SK-N-SH treated with all-trans-retinoic acid at 6 μM for 48 hours (cell line): ENCODE measurements around the gene EVI5.

ENCODE experiments used
- BACH2 ChIP-seq: fragments of 250-450 bp; sonication (Bioruptor Pico); IDR thresholded peaks from 2 replicates; pipeline ENCODE4 v1.9.0; 2021; ENCODE audit warnings: mild to moderate bottlenecking, borderline replicate concordance
- RARB ChIP-seq: fragments of 250-450 bp; sonication (Bioruptor Pico); IDR thresholded peaks from 2 replicates; pipeline ENCODE4 v1.8.0; 2021; ENCODE audit warnings: mild to moderate bottlenecking, moderate library complexity
- SNAI2 ChIP-seq: fragments of 250-450 bp; sonication (Bioruptor Pico); IDR thresholded peaks from 2 replicates; pipeline ENCODE4 v1.5.0; 2020; ENCODE audit warnings: mild to moderate bottlenecking, moderate library complexity
- TF ChIP-seq, protein P1 (sequence below): fragments of 250-450 bp; sonication (Bioruptor Pico); IDR thresholded peaks from 2 replicates; pipeline ENCODE4 v1.8.0; 2021; ENCODE audit warnings: low read depth, mild to moderate bottlenecking, moderate library complexity, borderline replicate concordance

DNA sequence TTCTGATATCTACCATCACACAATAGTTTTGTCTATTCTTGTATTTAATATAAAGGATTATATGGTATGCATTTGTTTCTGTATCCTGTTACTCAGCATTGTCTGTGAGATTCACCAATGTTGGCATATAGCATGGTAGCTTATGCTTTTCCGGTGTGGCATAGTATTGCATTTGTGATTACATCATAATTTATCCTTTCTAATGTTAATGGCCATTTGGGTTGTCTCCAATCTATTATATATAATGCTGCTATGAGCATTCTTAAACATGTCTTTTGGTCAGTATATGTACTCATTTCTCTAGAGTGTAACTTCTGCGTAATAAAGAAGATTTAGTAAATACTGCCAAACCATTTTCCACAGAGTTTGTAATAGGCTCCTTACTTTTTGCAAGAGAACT, 257.2 kb downstream of the EVI5 start:
- TF ChIP-seq BACH2 (no peak), RARB (no peak), SNAI2 (no peak)
- TF ChIP-seq, protein P1, sequence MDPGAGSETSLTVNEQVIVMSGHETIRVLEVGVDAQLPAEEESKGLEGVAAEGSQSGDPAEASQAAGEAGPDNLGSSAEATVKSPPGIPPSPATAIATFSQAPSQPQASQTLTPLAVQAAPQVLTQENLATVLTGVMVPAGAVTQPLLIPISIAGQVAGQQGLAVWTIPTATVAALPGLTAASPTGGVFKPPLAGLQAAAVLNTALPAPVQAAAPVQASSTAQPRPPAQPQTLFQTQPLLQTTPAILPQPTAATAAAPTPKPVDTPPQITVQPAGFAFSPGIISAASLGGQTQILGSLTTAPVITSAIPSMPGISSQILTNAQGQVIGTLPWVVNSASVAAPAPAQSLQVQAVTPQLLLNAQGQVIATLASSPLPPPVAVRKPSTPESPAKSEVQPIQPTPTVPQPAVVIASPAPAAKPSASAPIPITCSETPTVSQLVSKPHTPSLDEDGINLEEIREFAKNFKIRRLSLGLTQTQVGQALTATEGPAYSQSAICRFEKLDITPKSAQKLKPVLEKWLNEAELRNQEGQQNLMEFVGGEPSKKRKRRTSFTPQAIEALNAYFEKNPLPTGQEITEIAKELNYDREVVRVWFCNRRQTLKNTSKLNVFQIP (CRISPR knock-in tag) = no peak
